Endothelial cell of umbilical vein (primary cell): ENCODE results near the gene MOB4. TPM values are rescaled to one million over a fixed set of nuclear protein-coding genes. Genes with fewer than 3 reads are reported as not detected.

ENCODE experiments used
- BruUV-seq: library from RNA; stranded (reverse); fragments of 400-500 nt; replicated peaks from 2 replicates; lab custom pipeline; 2021; lab: Mats Ljungman, UMichigan
- CTCF ChIA-PET: fragments of 300-600, 350-600 bp; sonication (Branson Sonifier 250); formaldehyde crosslinking; loops from one replicate; lab custom pipeline; 2021; ENCODE audit warnings: antibody characterized with exemption, inconsistent platforms; lab: Charles Lee
- POLR2A ChIA-PET: fragments of 300-600, 350-600 bp; sonication (Branson Sonifier 250); formaldehyde crosslinking; loops from one replicate; lab custom pipeline; 2021; ENCODE audit warnings: antibody characterized with exemption, inconsistent platforms; lab: Charles Lee
- DNase-seq: peaks from one replicate; pipeline ENCODE4 v3.0.0-alpha.2; 2011; ENCODE audit warnings: low read depth, low spot score
- FAIRE-seq: peaks from 2 replicates; lab custom pipeline; 2011; peaks lifted over from hg19 to GRCh38; lab: Jason Lieb, UNC
- H2AFZ ChIP-seq: 2 replicates; pipeline ENCODE4 v1.6.0; 2012; ENCODE audit warnings: low read depth, low read length, control low read depth, inconsistent platforms
- H3K27ac ChIP-seq: 2 replicates; pipeline ENCODE4 v1.5.1; 2011; ENCODE audit warnings: low read depth, mild to moderate bottlenecking, control low read depth, low read length, moderate library complexity; ENCODE audit not compliant: insufficient read depth
- H3K27me3 ChIP-seq, 2 experiments: 2 replicates each; pipeline versions ENCODE4 v1.6.0 to v1.6.1; 2011; ENCODE audit warnings: low read length in 2 of 2, mixed read lengths in 1 of 2; ENCODE audit not compliant: control insufficient read depth in 2 of 2, insufficient read depth in 2 of 2
- H3K36me3 ChIP-seq, 2 experiments: 2 replicates in 1 of 2; 3 replicates in 1 of 2; pipeline ENCODE4 v1.5.1; 2011; ENCODE audit warnings: low read length in 2 of 2, mild to moderate bottlenecking in 1 of 2, moderate library complexity in 1 of 2; ENCODE audit not compliant: control insufficient read depth in 2 of 2, insufficient read depth in 2 of 2; ENCODE audit errors: extremely low read depth in 1 of 2
- H3K4me1 ChIP-seq: 3 replicates; pipeline ENCODE4 v1.5.1; 2011; ENCODE audit warnings: mild to moderate bottlenecking, low read length; ENCODE audit not compliant: control insufficient read depth, insufficient read depth; ENCODE audit errors: extremely low read depth
- H3K4me2 ChIP-seq: 2 replicates; pipeline ENCODE4 v1.6.1; 2011; ENCODE audit warnings: low read length, control low read depth, mixed read lengths; ENCODE audit not compliant: insufficient read depth
- H3K4me3 ChIP-seq, 3 experiments: fragments of 200-600 bp in 1 of 3; sonication (generic), shearing (Covaris generic) in 1 of 3; replicated peaks in 1 of 3; 2 replicates each; pipeline ENCODE4 v1.5.1; 2011 to 2016; ENCODE audit warnings: control low read depth in 3 of 3, low read length in 3 of 3, mild to moderate bottlenecking in 2 of 3, inconsistent platforms in 1 of 3, low read depth in 1 of 3, moderate library complexity in 1 of 3; ENCODE audit not compliant: insufficient read depth in 1 of 3
- H3K79me2 ChIP-seq: 2 replicates; pipeline ENCODE4 v1.6.0; 2012; ENCODE audit warnings: low read length, inconsistent platforms; ENCODE audit not compliant: control insufficient read depth, insufficient read depth
- H3K9ac ChIP-seq: replicated peaks from 2 replicates; pipeline ENCODE3; 2011; ENCODE audit warnings: low read length, control low read depth; ENCODE audit not compliant: insufficient read depth; ENCODE audit errors: extremely low read depth
- H3K9me1 ChIP-seq: replicated peaks from 3 replicates; pipeline ENCODE4 v1.6.0; 2011; ENCODE audit warnings: mild to moderate bottlenecking, low read length; ENCODE audit not compliant: control insufficient read depth, insufficient read depth; ENCODE audit errors: extremely low read depth
- H3K9me3 ChIP-seq: replicated peaks from 2 replicates; pipeline ENCODE4 v1.5.1; 2012; ENCODE audit warnings: low read length, inconsistent platforms; ENCODE audit not compliant: control insufficient read depth, insufficient read depth
- H4K20me1 ChIP-seq: replicated peaks from 2 replicates; pipeline ENCODE3; 2011; ENCODE audit warnings: mild to moderate bottlenecking, low read length; ENCODE audit not compliant: control insufficient read depth, insufficient read depth; ENCODE audit errors: extremely low read depth
- EZH2 ChIP-seq: IDR thresholded peaks from 2 replicates; pipeline ENCODE4 v1.6.1; 2012; ENCODE audit warnings: borderline replicate concordance, low read depth, mild to moderate bottlenecking, moderate library complexity, low read length, inconsistent platforms; ENCODE audit not compliant: severe bottlenecking
- FOS ChIP-seq: IDR thresholded peaks from 2 replicates; pipeline ENCODE4 v1.6.1; 2011; ENCODE audit warnings: mild to moderate bottlenecking, low read length, moderate library complexity, borderline replicate concordance; ENCODE audit not compliant: insufficient read depth
- GATA2 ChIP-seq: IDR thresholded peaks from 2 replicates; pipeline ENCODE4 v1.7.0; 2011; ENCODE audit warnings: low read depth, mild to moderate bottlenecking, moderate library complexity, mixed read lengths, low read length; ENCODE audit not compliant: insufficient read length, insufficient read depth
- JUN ChIP-seq: IDR thresholded peaks from 2 replicates; pipeline ENCODE4 v1.6.1; 2011; ENCODE audit warnings: borderline replicate concordance, low read depth; ENCODE audit not compliant: insufficient read length, insufficient read depth
- MYC ChIP-seq: IDR thresholded peaks from one replicate; pipeline ENCODE4 v1.6.1; 2011; ENCODE audit warnings: mild to moderate bottlenecking, low read depth, low read length
- POLR2A ChIP-seq: IDR thresholded peaks from 2 replicates; pipeline ENCODE4 v1.6.1; 2012; ENCODE audit warnings: low read depth, mild to moderate bottlenecking, control low read depth, low read length
- POLR2AphosphoS5 ChIP-seq: IDR thresholded peaks from 2 replicates; pipeline ENCODE4 v1.6.1; 2012; ENCODE audit warnings: low read depth, mild to moderate bottlenecking, control low read depth, low read length, moderate library complexity; ENCODE audit not compliant: insufficient read depth
- dilution Hi-C: fragments of 300-500 bp; cut with MboI; formaldehyde crosslinking; loops from one replicate; pipeline ENCODE4 v1.15.0; 2019; ENCODE audit warnings: low sequenced_read_pairs; ENCODE audit not compliant: extremely low pct_ligation_motif_present
- intact Hi-C: fragments of 100-400 bp; cut with micrococcal nuclease; formaldehyde crosslinking; loops from one replicate; pipeline ENCODE4 v1.10.0; 2022
- polyA plus RNA-seq, 4 experiments: library from polyadenylated mRNA; depleted of rRNA in 3 of 4; stranded (reverse) in 3 of 4; unstranded in 1 of 4; fragments of >200 nt; gene quantifications; 2 replicates each; pipeline versions ENCODE4 v1.2.1 to v1.2.3, GENCODE V29; 2011 to 2012; ENCODE audit warnings: missing spikeins in 1 of 4
- total RNA-seq: library from RNA; stranded (reverse); gene quantifications from 2 replicates; pipeline ENCODE4 v1.2.3, GENCODE V29; 2021
- TF ChIP-seq, protein P1 (sequence below): IDR thresholded peaks from 2 replicates; pipeline ENCODE4 v1.6.1; 2011; ENCODE audit not compliant: insufficient read depth, insufficient read length
- TF ChIP-seq, protein P2 (sequence below), 2 donors: IDR thresholded peaks; 1 replicate in 1 of 2; 2 replicates in 1 of 2; pipeline ENCODE4 v1.5.1; 2011; ENCODE audit warnings: low read length in 2 of 2, mild to moderate bottlenecking in 2 of 2, moderate library complexity in 2 of 2, control low read depth in 1 of 2, inconsistent platforms in 1 of 2, low read depth in 1 of 2; ENCODE audit not compliant: insufficient read depth in 1 of 2; ENCODE audit errors: extremely low read depth in 1 of 2

The MOB4 gene
- total and polyA plus RNA-seq, 2 donors (not counting 3 experiments of a cell fraction or from before 2014, with no cell fraction given) = 23.9 to 27.9 TPM

DNA sequence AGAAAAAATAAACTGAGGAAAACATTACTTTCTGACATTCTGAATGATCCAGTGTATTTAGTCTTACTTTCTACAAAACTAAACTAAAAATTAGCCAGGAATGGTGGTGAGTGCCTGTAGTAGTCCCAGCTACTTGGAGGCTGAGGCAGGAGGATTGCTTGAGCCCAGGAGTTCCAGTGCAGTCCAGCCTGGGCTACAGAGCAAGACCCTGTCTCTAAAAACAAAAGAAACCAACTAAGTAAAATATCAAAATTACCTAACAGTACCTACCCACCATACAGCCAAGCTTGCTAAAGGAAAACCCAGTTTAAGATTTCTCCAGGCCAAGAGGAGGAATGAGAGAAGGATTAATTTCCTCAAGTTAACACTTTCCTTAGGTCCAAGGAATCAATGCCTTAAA, 19.2 kb upstream of the MOB4 start:
- ChIA-PET POLR2A (interaction anchor here (1.0 kb wide), 1 partner anchor 44 kb away, joined by 4 read pairs; the partner anchor contains the start of gene COQ10B), CTCF (interaction anchor here (0.7 kb wide), 1 partner anchor 8 kb away, joined by 3 read pairs; no protein-coding TSS in a partner anchor)
- no TSS peak for BruUV-seq
- Histone ChIP-seq H3K79me2 (peaks cover 71% of the 10 kb centered on the region), H3K27ac (no peak overlapping the region), H3K4me3 (no peak overlapping the region), H2AFZ (no peak overlapping the region), H3K27me3 (no peaks in the 10 kb centered on the region), H3K36me3 (peaks cover 8 to 24% of the 10 kb centered on the region in 2 experiments), H3K9me3 (no peaks in the 10 kb centered on the region), H3K4me2 (peak overlapping the region; percentile 99), H3K9me1 (no peaks in the 10 kb centered on the region), H4K20me1 (peaks cover 2% of the 10 kb centered on the region), H3K9ac (no peak overlapping the region), H3K4me1 (peaks cover 38% of the 10 kb centered on the region)
- dilution Hi-C loops (no loop called here), intact Hi-C loops (loop anchor here (5.0 kb wide), 1 partner anchor 801 kb away; no protein-coding TSS in a partner anchor)
- DNase-seq = no peak
- no peak for FAIRE-seq
- TF ChIP-seq MYC = no peak
- TF ChIP-seq JUN = no peak
- no peak for TF ChIP-seq EZH2
- TF ChIP-seq GATA2 = no peak
- TF ChIP-seq POLR2AphosphoS5 = no peak
- TF ChIP-seq, protein P1, sequence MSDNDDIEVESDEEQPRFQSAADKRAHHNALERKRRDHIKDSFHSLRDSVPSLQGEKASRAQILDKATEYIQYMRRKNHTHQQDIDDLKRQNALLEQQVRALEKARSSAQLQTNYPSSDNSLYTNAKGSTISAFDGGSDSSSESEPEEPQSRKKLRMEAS = no peak
- no peak for TF ChIP-seq POLR2A
- TF ChIP-seq, protein P2, sequence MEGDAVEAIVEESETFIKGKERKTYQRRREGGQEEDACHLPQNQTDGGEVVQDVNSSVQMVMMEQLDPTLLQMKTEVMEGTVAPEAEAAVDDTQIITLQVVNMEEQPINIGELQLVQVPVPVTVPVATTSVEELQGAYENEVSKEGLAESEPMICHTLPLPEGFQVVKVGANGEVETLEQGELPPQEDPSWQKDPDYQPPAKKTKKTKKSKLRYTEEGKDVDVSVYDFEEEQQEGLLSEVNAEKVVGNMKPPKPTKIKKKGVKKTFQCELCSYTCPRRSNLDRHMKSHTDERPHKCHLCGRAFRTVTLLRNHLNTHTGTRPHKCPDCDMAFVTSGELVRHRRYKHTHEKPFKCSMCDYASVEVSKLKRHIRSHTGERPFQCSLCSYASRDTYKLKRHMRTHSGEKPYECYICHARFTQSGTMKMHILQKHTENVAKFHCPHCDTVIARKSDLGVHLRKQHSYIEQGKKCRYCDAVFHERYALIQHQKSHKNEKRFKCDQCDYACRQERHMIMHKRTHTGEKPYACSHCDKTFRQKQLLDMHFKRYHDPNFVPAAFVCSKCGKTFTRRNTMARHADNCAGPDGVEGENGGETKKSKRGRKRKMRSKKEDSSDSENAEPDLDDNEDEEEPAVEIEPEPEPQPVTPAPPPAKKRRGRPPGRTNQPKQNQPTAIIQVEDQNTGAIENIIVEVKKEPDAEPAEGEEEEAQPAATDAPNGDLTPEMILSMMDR (IDR thresholded peaks at IDR 0.05; ENCODE audit: extremely low read depth in 1 of 2, insufficient read depth in 1 of 2, low read depth in 1 of 2, low read length in 2 of 2) = no peak
- no peak for TF ChIP-seq FOS
